Skeletal muscle cell (primary cell): ENCODE results near the gene RBP5.

Experiments
- DNase-seq: peaks from one replicate; pipeline ENCODE4 v3.0.0-alpha.2; 2010; ENCODE audit warnings: low read depth
- H3K4me3 ChIP-seq: 2 replicates; pipeline ENCODE4 v1.5.1; 2011; ENCODE audit warnings: low read depth, mild to moderate bottlenecking, control low read depth, low read length, moderate library complexity

The RBP5 gene

GRCh38 chr12:7127916-7128626, 618 bp downstream of the RBP5 start:
- no peak overlapping the region for H3K4me3 ChIP-seq
- DNase-seq, result no peak

GRCh38 chr12:7125632-7126227, 3.0 kb downstream of the RBP5 start:
- H3K4me3 ChIP-seq, result no peak overlapping the region

GRCh38 chr12:7123806-7124522, 4.7 kb downstream of the RBP5 start:
- no peak overlapping the region for H3K4me3 ChIP-seq
- no peak for DNase-seq

More at GRCh38 chr12:7125632-7126227, 3.0 kb downstream of the RBP5 start:
- no peak for DNase-seq

GRCh38 chr12:7122811-7123769, 5.6 kb downstream of the RBP5 start:
- no peak overlapping the region for H3K4me3 ChIP-seq
- DNase-seq, result no peak

- no peak for DNase-seq
- no peak overlapping the region for H3K4me3 ChIP-seq
Measured at GRCh38 chr12:7121324-7121723, 7.4 kb downstream of the RBP5 start.

- no peak overlapping the region for H3K4me3 ChIP-seq
- no peak for DNase-seq
Measured at GRCh38 chr12:7120166-7120565, 8.5 kb downstream of the RBP5 start.

GRCh38 chr12:7118881-7119280, 9.8 kb downstream of the RBP5 start:
- no peak for DNase-seq
- H3K4me3 ChIP-seq, result no peak overlapping the region

- no peak overlapping the region for H3K4me3 ChIP-seq
- no peak for DNase-seq
Measured at GRCh38 chr12:7117670-7118069, 11.0 kb downstream of the RBP5 start.

- DNase-seq, result no peak
- no peak overlapping the region for H3K4me3 ChIP-seq
Measured at GRCh38 chr12:7116916-7117315, 11.8 kb downstream of the RBP5 start.

GRCh38 chr12:7116196-7116595, 12.5 kb downstream of the RBP5 start:
- no peak for DNase-seq
- H3K4me3 ChIP-seq, result no peak overlapping the region

GRCh38 chr12:7114851-7115250, 13.8 kb downstream of the RBP5 start:
- no peak overlapping the region for H3K4me3 ChIP-seq
- DNase-seq, result no peak

- no peak for DNase-seq
- no peak overlapping the region for H3K4me3 ChIP-seq
Measured at GRCh38 chr12:7114008-7114407, 14.7 kb downstream of the RBP5 start.

- DNase-seq, result no peak
- H3K4me3 ChIP-seq, result no peak overlapping the region
Measured at GRCh38 chr12:7113389-7113871, 15.3 kb downstream of the RBP5 start.

- H3K4me3 ChIP-seq, result no peak overlapping the region
- DNase-seq, result no peak
Measured at GRCh38 chr12:7112041-7112440, 16.6 kb downstream of the RBP5 start.

GRCh38 chr12:7110661-7111060, 18.0 kb downstream of the RBP5 start:
- H3K4me3 ChIP-seq, result no peak overlapping the region
- no peak for DNase-seq

- no peak for DNase-seq
- H3K4me3 ChIP-seq, result peak overlapping the region; percentile 66
Measured at GRCh38 chr12:7109572-7109920, 19.1 kb downstream of the RBP5 start.

- DNase-seq, result peak; percentile 83
- peak within 1 kb of the TSS; percentile 66 for H3K4me3 ChIP-seq
Measured at GRCh38 chr12:7108796-7109571, 19.7 kb downstream of the RBP5 start, which contains the start of gene C1RL. Gene C1RL, minus strand, starts transcription at chr12:7109214. Its CDS starts 34 bp downstream, at chr12:7109180.

- DNase-seq, result no peak
Measured at GRCh38 chr12:7108003-7108795, 20.5 kb downstream of the RBP5 start.

More at GRCh38 chr12:7108003-7108795, 20.5 kb downstream of the RBP5 start:
- peak overlapping the region; percentile 66 for H3K4me3 ChIP-seq
